ENCODE results near the gene IQGAP2. TPM values are rescaled to one million over a fixed set of nuclear protein-coding genes. Genes with fewer than 3 reads are reported as not detected.

The IQGAP2 gene
- total and polyA plus RNA-seq, 2 of the 8 experiments (the other 6 are each of a cell fraction or from before 2014, with no cell fraction given) = 19.7 to 66.0 TPM

GRCh38 chr5:76425928-76426804 is 23.1 kb downstream of the IQGAP2 start (continued):
- TF ChIP-seq CHD7 (IDR thresholded peaks at IDR 0.05; ENCODE audit: insufficient replicate concordance, low read length) (peak; percentile 51), CTCF (IDR thresholded peaks at IDR 0.05; ENCODE audit: control extremely low read depth in 1 of 3, insufficient read depth in 1 of 3, low read depth in 1 of 3, low read length in 3 of 3) (no peak), ATF2 (IDR thresholded peaks at IDR 0.05; ENCODE audit: low read length) (0 out of 2 replicates have a peak, but pooled peaks have one; percentile 32), TAF7 (optimal IDR thresholded peaks at IDR 0.05; ENCODE audit: borderline replicate concordance, low read depth, low read length) (peak; percentile 46)

Measured in H1 (cell line).